ENCODE results near the gene EIF3A.
A peak's percentile ranks its signal among the peaks of the same experiment; 100 is the strongest.
"Not testable (repeated sequence)": the region's sequence is repeated elsewhere in the genome, so short reads cannot be mapped to it uniquely, and the experiment has no call there.

Gene EIF3A

DNA sequence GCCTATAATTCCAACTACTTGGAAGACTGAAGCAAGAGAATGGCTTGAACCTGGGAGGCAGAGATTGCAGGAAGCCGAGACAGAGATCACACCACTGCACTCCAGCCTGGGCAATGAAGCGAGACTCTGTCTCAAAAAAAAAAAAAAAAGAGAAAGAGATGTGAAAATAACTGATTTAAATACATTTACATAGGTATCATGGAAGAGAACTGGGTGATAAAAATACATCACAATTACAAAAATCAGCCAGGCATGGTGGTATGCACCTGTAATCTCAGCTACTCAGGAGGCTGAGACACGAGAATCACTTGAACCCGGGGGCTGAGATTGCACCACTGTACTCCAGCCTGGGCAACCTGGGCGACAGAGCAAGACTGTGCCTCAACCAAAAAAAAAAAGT, 31.3 kb downstream of the EIF3A start:
- no peak for DNase-seq (ENCODE audit: low read depth in 3 of 3)

DNA sequence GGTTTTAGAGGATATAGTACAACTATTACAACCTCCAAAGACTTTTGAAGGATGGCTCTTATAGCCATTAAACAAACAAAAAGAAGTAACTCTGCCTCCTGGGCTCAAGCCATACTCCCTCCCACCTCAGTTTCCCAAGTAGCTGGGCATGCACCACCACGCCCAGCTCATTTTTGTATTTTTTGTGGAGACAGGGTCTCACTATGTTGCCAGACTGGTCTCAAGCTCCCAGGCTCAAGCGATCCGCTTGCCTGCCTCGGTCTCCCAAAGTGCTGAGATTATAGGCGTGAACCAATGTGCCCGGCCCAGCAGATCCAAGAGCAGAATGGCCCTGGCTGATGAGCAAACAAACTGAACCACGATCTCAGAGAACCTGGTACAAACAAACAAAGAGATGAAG, 35.1 kb downstream of the EIF3A start:
- DNase-seq (ENCODE audit: low read depth in 3 of 3): no peak

DNA sequence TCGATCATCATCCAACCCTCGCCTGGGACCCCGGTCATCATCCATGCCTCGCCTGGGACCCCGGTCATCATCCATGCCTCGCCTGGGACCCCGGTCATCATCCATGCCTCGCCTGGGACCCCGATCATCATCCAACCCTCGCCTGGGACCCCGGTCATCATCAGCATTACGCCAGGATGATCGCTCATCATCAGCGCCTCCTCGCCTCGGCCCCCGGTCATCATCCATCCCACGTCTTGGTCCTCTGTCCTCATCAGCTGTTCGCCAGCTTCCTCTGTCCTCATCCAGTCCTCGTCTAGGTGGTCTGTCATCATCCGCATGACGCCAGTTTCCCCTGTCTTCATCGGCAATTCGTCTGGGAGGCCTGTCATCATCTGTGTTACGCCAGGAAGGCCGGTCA, 38.4 kb downstream of the EIF3A start:
- DNase-seq (ENCODE audit: low read depth in 3 of 3): no peak

DNA sequence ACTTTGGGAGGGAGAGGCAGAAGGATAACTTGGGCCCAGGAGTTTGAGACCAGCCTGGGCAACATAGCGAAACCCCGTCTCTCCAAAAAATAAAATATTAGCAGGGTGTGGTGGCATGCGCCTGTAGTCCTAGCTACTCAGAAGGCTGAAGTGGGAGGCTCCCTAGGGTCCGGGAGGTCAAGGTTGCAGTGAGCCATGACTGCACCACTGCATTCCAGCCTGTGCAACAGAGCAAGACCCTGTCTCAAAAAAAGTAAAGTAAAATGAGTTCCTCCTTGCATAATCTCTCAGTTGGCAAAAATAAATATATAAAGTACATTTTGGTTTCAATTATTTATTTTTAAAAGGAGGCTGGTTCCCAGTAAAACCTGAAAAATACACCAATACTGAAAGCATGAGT, 39.3 kb downstream of the EIF3A start:
- DNase-seq (ENCODE audit: low read depth in 3 of 3): no peak

DNA sequence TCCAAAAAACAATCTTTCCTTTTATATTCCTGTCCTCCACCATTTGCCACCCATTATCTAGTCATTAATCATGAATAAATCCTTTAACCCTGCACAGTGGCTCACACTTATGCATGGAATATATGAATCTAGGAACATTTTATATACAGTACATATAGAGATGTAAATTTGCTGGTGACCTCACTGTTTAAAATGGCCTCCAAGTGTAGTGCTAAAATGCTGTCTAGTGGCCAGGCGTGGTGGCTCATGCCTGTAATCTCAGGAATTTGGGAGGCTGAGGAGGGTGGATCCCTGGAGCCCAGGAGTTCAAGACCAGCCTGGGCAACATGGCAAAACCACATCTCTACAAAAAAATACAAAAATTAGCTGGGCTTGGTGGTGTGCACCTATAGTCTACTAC, 41.5 kb downstream of the EIF3A start:
- no peak for DNase-seq (ENCODE audit: low read depth in 3 of 3)

DNA sequence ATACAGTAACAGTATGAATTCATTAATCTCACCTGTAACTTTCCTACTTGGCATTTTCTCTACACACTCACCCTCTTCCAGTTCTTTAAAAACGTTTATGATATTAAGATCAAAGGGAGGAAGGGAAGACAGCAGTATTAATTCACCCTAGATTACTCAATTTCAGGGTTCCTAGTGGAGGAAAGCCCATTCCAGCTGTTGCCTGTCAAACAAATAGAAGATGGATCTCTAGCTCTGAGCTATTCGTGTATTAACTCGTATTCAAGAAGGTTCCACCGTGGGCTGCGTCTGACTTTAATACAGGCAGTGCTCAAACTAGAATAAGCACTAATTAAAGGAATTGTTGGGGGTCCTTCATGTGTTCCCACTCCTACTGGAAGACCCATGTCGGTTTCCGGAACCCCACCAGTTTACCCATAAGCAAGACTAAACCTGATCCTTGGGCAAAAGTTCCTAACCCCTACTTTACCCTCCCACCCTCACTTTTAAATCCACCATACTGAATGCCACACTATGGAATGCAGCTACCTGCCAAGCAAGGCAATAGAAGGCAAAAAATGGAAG, 49.0 kb downstream of the EIF3A start:
- DNase-seq (ENCODE audit: low read depth in 3 of 3): no peak

DNA sequence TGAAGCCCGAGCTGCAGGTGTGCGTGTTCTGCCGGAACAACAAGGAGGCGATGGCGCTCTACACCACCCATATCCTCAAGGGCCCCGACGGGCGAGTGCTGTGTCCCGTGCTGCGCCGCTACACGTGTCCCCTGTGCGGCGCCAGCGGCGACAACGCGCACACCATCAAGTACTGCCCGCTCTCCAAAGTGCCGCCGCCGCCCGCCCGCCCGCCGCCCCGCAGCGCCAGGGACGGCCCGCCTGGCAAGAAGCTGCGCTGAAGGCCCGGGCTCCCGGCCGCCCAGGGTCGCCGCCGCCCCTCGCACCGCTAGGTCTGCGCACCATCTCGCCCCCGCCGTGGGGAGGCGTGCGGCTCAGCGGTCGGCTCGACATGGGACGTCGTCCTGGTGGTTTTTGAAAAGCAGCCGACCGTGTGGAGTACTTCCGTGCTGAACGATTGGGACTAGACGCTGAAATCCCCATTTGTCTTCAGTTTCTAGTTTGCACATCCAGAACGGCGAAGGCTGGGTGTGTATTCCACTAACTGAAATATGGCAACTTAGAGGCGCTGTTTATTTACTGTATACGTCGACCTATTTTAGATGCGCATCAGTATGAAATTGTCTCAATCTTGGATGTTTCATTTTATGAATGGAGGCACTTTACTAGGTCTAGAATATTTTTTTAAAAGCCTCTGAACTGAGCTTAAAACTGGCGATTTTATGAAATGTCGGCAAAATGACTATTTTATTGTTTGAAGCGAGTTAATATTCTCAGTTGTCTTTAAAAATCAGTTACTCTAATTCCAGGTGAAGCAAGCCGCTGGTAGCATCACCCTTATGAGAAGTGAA, 50.0 kb downstream of the EIF3A start:
- peak; percentile 18 to 32 (median 22) for DNase-seq (ENCODE audit: low read depth in 3 of 3)

DNA sequence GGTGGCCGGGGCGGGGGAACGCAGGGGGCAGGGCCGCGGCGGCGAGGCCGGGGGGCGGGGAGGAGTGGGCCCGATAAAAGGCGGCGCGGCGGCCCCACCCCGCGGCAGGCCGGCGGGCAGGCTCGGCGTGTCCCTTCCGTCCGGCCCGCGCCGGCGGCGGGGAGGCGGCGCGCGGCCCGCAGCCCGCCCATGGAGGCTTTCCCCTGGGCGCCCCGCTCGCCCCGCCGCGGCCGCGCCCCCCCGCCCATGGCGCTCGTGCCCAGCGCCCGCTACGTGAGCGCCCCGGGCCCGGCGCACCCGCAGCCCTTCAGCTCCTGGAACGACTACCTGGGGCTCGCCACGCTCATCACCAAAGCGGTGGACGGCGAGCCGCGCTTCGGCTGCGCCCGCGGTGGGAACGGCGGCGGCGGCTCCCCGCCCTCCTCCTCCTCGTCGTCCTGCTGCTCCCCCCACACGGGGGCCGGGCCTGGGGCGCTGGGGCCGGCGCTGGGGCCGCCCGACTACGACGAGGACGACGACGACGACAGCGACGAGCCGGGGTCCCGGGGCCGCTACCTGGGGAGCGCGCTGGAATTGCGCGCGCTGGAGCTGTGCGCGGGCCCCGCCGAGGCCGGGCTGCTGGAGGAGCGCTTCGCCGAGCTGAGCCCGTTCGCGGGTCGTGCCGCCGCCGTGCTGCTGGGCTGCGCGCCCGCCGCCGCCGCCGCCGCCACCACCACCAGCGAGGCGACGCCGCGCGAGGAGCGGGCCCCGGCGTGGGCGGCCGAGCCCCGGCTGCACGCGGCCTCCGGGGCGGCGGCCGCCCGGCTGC, 50.8 kb downstream of the EIF3A start, which contains the start of gene NANOS1:
Gene NANOS1 (plus strand): TSS at position 102 of the 808 bp plus-strand sequence. CDS start 88 bp downstream, at position 190.
- peak in 1 of 3 donors; percentile 20 for DNase-seq (ENCODE audit: low read depth in 3 of 3)

DNA sequence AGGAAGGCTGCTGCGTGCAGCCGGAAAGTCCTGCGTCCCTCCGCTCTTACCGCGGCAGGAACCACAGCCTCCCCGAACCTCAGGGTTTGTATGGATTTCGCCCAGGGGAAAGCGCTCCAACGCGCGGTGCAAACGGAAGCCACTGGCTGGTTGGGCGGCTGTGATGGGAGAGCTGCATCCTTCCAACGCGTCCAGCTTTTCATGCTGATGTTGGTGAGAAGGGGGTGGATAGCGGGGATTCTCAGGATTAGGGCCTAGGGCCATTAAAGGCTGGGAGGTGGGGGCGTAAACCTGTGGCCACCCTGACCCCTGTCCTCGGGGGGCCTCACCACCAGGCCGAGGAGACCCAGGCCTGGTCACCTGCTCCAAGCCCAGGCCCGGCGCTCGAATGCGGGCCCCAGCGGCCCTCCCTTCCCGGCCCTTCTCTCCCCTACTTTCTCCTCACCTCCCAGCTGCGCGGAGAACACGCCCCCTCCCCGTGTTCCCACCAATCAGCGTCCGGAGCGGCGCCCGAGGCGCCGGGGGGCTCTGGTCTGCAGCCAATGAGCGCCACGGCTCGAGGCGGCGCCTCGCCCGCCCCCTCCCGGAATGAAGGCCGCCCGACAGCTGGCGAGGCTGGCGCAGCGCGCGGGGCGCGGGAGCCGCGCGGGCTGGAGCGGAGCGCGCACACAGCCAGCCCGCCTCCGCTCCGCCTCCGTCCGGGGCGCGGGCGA, 51.6 kb downstream of the EIF3A start:
- DNase-seq (ENCODE audit: low read depth in 3 of 3): peak; percentile 56 to 64 (median 57)

DNA sequence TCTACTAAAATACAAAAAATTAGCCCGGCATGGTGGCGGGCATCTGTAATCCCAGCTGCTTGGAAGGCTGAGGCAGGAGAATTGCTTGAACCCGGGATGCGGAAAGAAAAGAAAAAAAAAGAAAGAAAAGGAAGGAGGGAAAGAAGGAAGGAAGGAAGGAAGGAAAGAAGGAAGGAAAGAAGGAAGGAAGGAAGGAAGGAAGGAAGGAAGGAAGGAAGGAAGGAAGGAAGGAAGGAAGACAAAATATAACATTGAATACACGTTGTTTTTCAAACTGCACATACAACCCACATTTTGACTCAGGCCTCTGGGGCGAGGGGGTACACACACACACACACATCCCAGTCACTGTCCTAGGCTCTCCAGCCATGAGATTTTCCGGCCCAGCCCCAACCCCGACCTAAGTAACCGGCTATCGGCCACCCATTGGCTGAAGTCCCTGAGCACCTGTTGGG, 52.1 kb downstream of the EIF3A start:
- not testable (repeated sequence) for DNase-seq (ENCODE audit: low read depth in 3 of 3)

DNA sequence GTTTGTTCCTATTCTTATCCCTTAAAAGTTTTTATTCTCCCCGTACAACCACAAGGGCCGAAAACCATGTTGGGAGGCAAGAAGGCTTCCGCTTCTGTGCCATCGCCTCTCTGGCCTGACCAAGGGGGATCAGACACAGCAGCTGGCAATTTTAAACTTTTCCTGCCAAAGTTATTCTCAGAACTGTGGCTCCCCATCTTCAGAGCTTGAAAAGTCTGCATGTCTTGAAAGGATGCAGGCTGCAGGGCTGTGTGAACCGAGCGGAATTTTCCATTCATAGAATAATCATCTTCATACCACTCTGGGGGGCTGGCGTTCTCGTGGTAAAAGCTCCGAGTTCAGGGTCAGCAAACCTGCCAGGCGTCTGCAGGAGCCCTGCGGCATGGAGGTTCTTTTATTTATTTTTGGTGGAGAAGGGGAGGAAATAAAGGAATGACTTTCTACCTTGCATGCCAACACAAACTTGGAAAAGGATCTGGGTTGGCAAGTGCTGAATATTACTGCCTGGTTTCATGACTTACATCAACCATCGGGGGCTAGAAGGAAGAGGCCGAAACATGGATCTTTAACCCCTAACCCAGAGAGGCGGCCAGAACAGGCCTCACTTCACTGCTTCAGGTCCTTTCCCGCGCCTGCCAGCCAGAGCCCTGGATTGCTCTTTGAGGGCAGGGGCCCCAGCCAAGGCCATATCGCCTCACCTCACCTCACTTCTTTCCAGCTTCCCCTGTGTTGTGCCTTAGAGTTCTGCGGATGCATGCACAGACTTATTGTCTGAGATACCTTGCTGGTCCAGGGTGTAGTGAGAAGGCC, 54.1 kb downstream of the EIF3A start:
- DNase-seq (ENCODE audit: low read depth in 3 of 3): no peak

DNA sequence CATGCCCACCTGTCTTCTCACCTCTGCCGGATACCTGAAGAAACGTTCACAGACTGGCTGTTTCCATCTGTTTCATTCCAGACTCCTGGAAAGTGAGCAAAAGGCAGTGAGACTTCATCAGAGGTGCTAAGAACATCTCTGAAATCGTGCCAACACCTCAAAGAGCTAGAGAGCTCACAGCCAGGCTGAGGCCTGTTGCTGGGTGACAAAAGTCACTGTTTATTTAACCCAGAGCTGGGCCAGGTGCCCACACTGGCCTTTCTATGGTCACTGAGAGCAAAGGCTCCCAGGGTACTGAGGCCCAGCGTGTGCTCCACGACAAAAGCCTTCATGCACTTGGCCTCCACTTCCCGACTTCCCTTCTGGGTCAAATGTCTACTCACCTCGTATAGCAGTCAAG, 54.8 kb downstream of the EIF3A start:
- DNase-seq (ENCODE audit: low read depth in 3 of 3): no peak

DNA sequence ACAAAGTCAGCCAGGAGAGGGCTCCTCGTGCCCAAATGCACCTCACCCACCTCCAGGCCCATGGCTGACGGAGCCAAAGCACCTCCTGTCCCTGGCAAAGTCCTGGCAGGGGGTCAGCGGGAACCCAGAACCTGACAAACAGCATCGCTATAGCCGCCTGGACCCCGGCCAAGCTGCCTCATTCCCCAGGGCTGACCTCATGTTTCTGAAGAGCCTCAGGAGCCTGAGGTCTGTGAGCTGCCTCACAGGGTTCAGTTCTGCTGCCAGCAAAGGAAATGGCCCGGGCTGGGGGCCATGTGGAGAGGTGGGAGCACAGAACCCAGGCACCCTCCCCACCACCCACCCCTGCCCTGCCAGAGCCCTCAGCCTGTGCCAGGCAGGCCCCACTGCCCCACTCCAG, 55.3 kb downstream of the EIF3A start:
- DNase-seq (ENCODE audit: low read depth in 3 of 3): no peak

DNA sequence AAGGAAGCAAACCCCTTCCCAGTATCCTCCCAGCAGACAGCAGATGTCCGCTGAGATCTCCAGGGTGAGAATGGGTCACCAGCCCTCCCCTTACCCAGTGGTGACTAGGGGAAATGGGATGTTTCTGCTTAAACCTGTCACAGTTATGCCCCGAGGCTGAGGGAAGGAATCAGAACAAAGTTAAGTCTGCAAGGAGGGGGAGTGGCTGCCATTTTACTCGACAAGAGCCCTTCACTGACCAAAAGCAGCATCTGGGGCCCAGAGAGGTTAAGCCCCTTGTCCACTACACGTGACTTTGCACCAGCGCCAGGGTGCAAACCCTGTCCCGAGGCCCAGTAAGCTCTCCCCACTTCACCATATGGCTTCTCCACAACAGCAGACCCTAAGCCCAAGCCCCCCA, 55.7 kb downstream of the EIF3A start:
- DNase-seq (ENCODE audit: low read depth in 3 of 3): no peak

DNA sequence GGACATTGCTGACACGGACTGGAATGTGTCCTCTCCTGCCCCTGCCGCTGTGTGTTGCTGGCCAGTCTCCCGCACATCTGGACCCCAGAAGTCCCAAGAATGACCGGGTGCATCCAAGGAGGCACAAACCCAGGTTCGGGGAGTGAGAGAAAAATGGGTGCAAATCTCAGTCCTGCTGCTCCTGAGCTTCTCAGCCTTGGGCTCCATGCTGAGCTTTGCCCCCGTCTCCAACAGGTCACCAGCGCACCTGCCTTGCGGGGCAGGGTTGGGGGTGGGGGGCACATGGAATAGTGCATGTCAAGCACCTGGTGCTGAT, 57.1 kb downstream of the EIF3A start:
- no peak for DNase-seq (ENCODE audit: low read depth in 3 of 3)

DNA sequence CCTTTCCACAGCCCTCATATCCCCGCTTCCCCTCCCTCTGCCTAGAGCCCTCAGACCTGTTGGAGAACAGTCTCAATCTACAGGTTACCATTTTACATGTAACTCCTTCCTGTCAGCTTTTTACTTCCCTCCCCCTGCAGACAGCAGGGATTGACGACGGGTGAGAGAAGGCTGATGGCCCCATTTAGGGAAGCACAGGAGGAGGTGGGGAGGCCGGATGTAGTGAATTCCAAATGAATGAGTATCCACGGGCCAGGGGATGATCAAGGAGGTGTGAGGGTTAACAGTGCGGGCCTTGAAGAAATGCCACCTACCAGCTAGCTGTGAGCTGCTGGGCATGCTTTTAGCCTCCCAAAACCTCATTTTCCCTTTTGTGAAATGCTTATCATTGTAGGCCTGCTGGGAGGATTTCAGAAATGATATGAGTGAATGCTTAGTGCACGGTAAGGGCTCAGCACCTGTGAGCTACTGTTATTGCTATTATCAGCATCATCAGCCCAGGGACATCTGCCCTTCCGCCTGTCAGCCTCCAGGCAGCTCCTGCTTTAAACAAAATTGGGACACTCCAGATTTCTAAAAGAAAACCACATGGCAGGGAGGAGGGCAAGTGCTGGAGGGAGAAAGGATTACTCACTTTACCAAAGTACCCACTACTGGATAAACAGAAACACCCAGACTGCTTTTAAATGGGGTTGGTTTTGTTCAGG, 57.6 kb downstream of the EIF3A start:
- no peak for DNase-seq (ENCODE audit: low read depth in 3 of 3)

DNA sequence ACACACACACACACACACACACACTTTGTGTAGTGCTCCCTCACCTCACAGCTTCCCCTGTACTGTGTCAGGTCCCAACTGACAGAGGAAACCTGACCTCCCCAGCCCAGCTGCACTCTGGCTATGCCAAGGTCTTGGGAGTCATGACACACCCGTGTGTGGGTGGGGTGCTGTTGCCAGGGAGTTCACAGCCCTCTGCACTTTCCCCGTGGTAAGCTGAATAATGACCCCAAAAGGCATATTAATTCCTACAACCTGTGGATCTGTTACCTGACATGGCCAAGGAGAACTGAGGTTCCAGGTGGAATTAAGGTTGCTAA, 60.0 kb downstream of the EIF3A start:
- peak in 1 of 3 donors; percentile 25 for DNase-seq (ENCODE audit: low read depth in 3 of 3)

DNA sequence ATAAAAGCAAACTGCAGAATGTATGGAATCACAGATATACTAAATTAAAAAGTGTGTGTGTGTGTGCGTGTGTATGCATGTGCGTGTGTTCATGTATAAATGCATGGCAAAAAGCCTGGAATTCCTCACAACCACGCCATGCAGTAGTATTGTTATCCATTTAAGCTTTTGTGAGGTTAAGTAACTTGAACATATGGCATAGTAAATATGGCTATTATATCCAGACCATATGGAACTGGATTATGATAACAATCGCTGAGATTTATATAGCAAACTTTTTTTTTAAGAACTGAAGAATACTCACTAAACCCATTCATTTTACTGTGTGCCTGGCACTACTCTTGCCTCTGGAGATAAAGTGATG, 73.4 kb downstream of the EIF3A start:
- no peak for DNase-seq (ENCODE audit: low read depth in 3 of 3)

DNA sequence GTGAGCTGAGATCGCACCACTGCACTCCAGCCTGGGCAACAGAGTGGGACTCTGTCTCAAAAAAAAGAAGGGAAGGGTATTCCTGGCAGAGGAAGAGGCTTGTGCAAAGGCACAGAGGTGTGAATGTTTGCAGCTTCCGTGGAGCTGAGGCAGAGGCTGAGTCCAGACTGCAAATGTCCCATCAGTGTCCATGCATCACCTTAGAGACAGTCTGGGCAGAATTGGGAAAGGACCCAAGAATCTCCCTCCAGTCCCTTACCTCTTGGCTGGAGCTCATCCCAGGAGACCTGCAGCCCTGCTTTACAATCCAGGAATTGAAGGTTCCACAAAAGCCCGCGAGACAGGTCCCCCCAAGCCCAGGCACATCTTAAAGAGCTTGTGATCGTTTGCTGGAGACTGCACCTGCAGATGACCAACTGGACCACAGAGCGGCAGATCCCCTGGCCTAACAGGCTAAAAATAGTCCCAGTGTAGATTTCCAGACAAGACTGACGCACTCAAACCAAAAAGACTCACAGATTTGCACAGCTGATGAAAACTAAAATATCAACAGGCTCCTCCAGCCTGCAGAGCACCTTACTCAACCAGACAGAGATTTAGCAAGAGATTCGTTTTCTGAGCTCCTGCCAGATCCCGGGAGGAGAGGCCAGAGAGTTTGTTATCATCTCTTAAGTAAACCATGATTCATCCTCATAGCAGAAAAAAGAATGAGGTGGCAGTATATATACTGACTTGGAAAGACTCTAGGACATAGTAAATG, 74.0 kb downstream of the EIF3A start:
- DNase-seq (ENCODE audit: low read depth in 3 of 3): no peak
